Left colon (tissue), 2 donors: ENCODE measurements around the gene RPL36A. TPM values are rescaled to one million over a fixed set of nuclear protein-coding genes. Genes with fewer than 3 reads are reported as not detected.
A peak's percentile ranks its signal among the peaks of the same experiment; 100 is the strongest.

Experiments used
- ATAC-seq: fragments of 200-7000 bp; cut with Tn5 transposase; one replicate; pipeline ENCODE4 v1.9.1; 2020; ENCODE audit warnings: mild to moderate bottlenecking, moderate library complexity
- DNase-seq, 2 donors: peaks; one replicate each; pipeline ENCODE4 v3.0.0-alpha.2; 2020
- intact Hi-C, 2 donors: fragments of 100-400 bp; cut with DNase I in 1 of 2; cut with micrococcal nuclease in 1 of 2; formaldehyde crosslinking; loops; one replicate each; pipeline versions ENCODE4 v1.11.2 to v1.14.0; 2022; cut with DNase I, micrococcal nuclease
- total RNA-seq, 2 donors: library from RNA; stranded (reverse); fragmentation: NEBNext Ultra II Directional; extraction: Animal tissue kit (Norgen Biotek cat#: 25700); gene quantifications; one replicate each; pipeline ENCODE4 v1.2.1, GENCODE V29; 2021
- donor health status: DM: no; HTN: no; CAD: no.
- donor health status: DM: yes; HTN: yes; CAD: no.

The RPL36A gene
- total RNA-seq, 2 donors from 2014 or later: 136 to 165 TPM

- DNase-seq (peak; percentile 41 to 64), ATAC-seq (peak; percentile 61)
- intact Hi-C loops: no loop called here
Measured at GRCh38 chrX:101417981-101418841, 27.4 kb downstream of the RPL36A start.

- ATAC-seq: peak; percentile 64
- intact Hi-C loops: no loop called here
- no peak for DNase-seq
Measured at GRCh38 chrX:101419489-101419888, 28.7 kb downstream of the RPL36A start.

- ATAC-seq (no peak), DNase-seq (no peak)
- intact Hi-C loops: no loop called here
Measured at GRCh38 chrX:101427954-101428353, 37.1 kb downstream of the RPL36A start.

- ATAC-seq: no peak
- intact Hi-C loops: no loop called here
- no peak for DNase-seq
Measured at GRCh38 chrX:101429934-101430333, 39.1 kb downstream of the RPL36A start.

GRCh38 chrX:101430457-101431078, 39.8 kb downstream of the RPL36A start:
- DNase-seq: no peak
- intact Hi-C loops: no loop called here
- peak; percentile 45 for ATAC-seq

- DNase-seq: no peak
- intact Hi-C loops: no loop called here
Measured at GRCh38 chrX:101442085-101442484, 51.3 kb downstream of the RPL36A start.

More at GRCh38 chrX:101442085-101442484, 51.3 kb downstream of the RPL36A start:
- no peak for ATAC-seq

Other genes starting within 250 kb of the RPL36A start
- gene DRP2, start 171.2 kb upstream of the RPL36A start, total RNA-seq: under 1 TPM; 0.21 to 0.73 TPM
- under 1 TPM in 1 of 2 donors, not detected in 1; 0.20 TPM for gene TAF7L, start 99.7 kb upstream of the RPL36A start, total RNA-seq
- gene TIMM8A, start 42.3 kb upstream of the RPL36A start, total RNA-seq: 10 to 100 TPM; 13.0 to 16.9 TPM
- 1 to 10 TPM; 1.7 to 5.4 TPM for gene BTK, start 4.8 kb upstream of the RPL36A start, total RNA-seq
- 10 to 100 TPM; 16.9 to 20.2 TPM for gene GLA, start 16.9 kb downstream of the RPL36A start, total RNA-seq
- 10 to 100 TPM; 57.7 to 61.3 TPM for gene HNRNPH2, start 17.2 kb downstream of the RPL36A start, total RNA-seq
- 10 to 100 TPM in 1 of 2 donors, 1 to 10 TPM in 1; 6.9 to 10.1 TPM for gene ARMCX4, start 94.4 kb downstream of the RPL36A start, total RNA-seq
- 1 to 10 TPM; 4.4 to 9.6 TPM for gene ARMCX1, start 159.5 kb downstream of the RPL36A start, total RNA-seq
- 10 to 100 TPM; 18.2 to 19.2 TPM for gene ARMCX6, start 227.0 kb downstream of the RPL36A start, total RNA-seq
- gene ARMCX3, start 232.1 kb downstream of the RPL36A start, total RNA-seq: 10 to 100 TPM; 26.6 to 35.3 TPM